Activated CD8-positive, alpha-beta T cell treated with anti-CD3 and anti-CD28 coated beads for 36 hours (primary cell): ENCODE results near the gene IRF2. TPM values are rescaled to one million over a fixed set of nuclear protein-coding genes. Genes with fewer than 3 reads are reported as not detected.

Experiments used
- ATAC-seq: fragments of 200-7000 bp; cut with Tn5 transposase; one replicate; pipeline ENCODE4 v1.10.0; 2021; ENCODE audit warnings: mild to moderate bottlenecking, moderate library complexity
- CTCF ChIA-PET: fragments of 350-600 bp; sonication (Branson Sonifier 250); formaldehyde crosslinking; loops from one replicate; lab custom pipeline; 2021; ENCODE audit warnings: antibody characterized with exemption; lab: Charles Lee
- POLR2A ChIA-PET: fragments of 350-600 bp; sonication (Branson Sonifier 250); formaldehyde crosslinking; loops from one replicate; lab custom pipeline; 2021; ENCODE audit warnings: antibody characterized with exemption; lab: Charles Lee
- DNase-seq: peaks from one replicate; pipeline ENCODE4 v3.0.0-alpha.2; 2020
- H3K27ac Mint-ChIP-seq: one replicate; pipeline ENCODE4 v1.8.0; 2021; ENCODE audit warnings: mild to moderate bottlenecking, mixed read lengths
- H3K27me3 Mint-ChIP-seq: one replicate; pipeline ENCODE4 v1.8.0; 2021; ENCODE audit warnings: mixed read lengths
- H3K36me3 Mint-ChIP-seq: one replicate; pipeline ENCODE4 v1.8.0; 2021; ENCODE audit warnings: low read depth, mixed read lengths
- H3K4me1 Mint-ChIP-seq: one replicate; pipeline ENCODE4 v1.8.0; 2021; ENCODE audit warnings: low read depth, mixed read lengths
- H3K4me3 Mint-ChIP-seq: one replicate; pipeline ENCODE4 v1.8.0; 2021; ENCODE audit warnings: mild to moderate bottlenecking, moderate library complexity, mixed read lengths
- H3K9me3 Mint-ChIP-seq: one replicate; pipeline ENCODE4 v1.8.0; 2021; ENCODE audit warnings: mixed read lengths
- CTCF ChIP-seq: fragments of 200-600 bp; IDR thresholded peaks from one replicate; pipeline ENCODE4 v1.8.0; 2022; ENCODE audit warnings: antibody characterized with exemption, mild to moderate bottlenecking
- intact Hi-C: fragments of 100-400 bp; cut with micrococcal nuclease; formaldehyde crosslinking; loops from one replicate; pipeline ENCODE4 v1.10.0; 2022
- total RNA-seq, 2 experiments: library from RNA; stranded (reverse); gene quantifications; one replicate each; pipeline ENCODE4 v1.2.3, GENCODE V29; 2021

Gene IRF2
- total RNA-seq, 2 experiments from 2014 or later = 48.1 to 56.4 TPM

DNA sequence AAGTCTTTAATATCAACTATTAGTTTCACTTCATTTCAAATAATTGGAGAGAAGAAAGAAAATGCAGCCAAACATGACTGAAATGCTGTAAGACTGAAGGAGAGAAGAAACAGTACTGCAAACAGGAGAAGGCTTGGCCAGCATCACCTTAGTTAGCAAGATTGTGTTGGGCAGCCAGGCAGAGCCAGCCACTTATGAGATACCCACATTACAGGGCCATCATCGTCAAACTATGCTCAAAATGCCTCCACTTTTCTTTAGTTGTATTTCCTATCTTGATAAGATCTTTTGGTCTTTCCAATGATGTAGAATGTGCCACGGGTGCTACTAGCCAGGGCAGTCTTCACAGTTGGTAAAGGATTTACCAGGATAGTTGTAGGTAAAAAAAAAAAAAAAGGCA, 10.9 kb upstream of the IRF2 start:
- peaks cover 20% of the 10 kb centered on the region for H3K4me1 Mint-ChIP-seq
- DNase-seq (no peak), ATAC-seq (no peak)
- H3K9me3 Mint-ChIP-seq = peaks cover 8% of the 10 kb centered on the region
- H3K27me3 Mint-ChIP-seq = no peaks in the 10 kb centered on the region
- ChIA-PET CTCF (no interaction called here), POLR2A (no interaction called here)
- H3K27ac Mint-ChIP-seq = no peak overlapping the region
- intact Hi-C loops = no loop called here
- H3K4me3 Mint-ChIP-seq = no peak overlapping the region
- H3K36me3 Mint-ChIP-seq = peaks cover 2% of the 10 kb centered on the region
- TF ChIP-seq CTCF = no peak

DNA sequence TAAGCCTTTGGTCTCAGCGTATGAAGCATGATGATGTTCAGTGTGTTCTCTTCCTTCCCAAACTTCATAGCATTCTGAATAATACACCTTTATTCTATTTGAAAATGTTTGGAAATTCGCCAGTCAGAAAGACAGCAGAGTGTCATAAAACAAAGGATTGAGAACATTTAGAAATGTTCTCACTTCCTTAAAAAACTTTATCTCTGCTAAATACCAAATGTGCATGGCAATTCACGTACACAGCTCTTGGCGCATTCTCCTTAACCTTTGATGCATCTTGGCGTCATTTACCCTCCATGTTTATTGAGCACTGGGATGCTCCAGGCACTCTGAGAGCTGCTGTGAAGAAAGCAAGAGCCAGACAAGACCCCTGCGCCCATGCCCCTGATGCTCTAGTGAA, 7.2 kb upstream of the IRF2 start:
- Mint-ChIP-seq H3K27ac (no peak overlapping the region), H3K4me3 (no peak overlapping the region), H3K4me1 (peaks cover 49% of the 10 kb centered on the region), H3K36me3 (peaks cover 15% of the 10 kb centered on the region), H3K27me3 (no peaks in the 10 kb centered on the region), H3K9me3 (peaks cover 8% of the 10 kb centered on the region)
- TF ChIP-seq CTCF = no peak
- ATAC-seq = no peak
- POLR2A ChIA-PET = no interaction called here
- intact Hi-C loops = no loop called here
- CTCF ChIA-PET = no interaction called here
- DNase-seq = no peak

DNA sequence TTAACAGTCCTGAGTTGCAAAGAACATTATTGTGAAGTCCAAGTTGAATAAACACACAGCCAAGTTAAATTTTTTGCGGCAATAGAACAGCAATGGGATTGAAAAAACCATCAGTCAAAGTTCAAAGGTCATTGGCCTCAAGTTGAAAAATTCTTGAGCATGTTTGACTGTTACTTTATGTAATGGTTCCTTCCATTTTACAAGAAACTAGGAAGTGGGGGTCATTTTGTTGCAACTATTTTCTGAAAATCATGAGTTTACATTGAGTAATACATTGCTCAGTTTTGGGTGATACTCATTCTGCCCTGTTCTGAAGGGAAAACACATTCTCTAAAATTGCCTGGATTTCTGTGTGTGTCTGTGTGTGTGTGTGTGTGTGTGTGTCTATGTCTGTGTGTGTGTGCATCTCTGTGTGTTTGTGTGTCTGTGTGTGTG, 5.2 kb upstream of the IRF2 start:
- intact Hi-C loops = loop anchor here (5.0 kb wide), 3 partner anchors 33 to 212 kb away; no protein-coding TSS in a partner anchor
- no peak overlapping the region for H3K4me3 Mint-ChIP-seq
- peaks cover 50% of the 10 kb centered on the region for H3K4me1 Mint-ChIP-seq
- peaks cover 8% of the 10 kb centered on the region for H3K9me3 Mint-ChIP-seq
- no peaks in the 10 kb centered on the region for H3K27me3 Mint-ChIP-seq
- ATAC-seq = no peak
- peaks cover 29% of the 10 kb centered on the region for H3K36me3 Mint-ChIP-seq
- peak overlapping the region; percentile 25 for H3K27ac Mint-ChIP-seq
- ChIA-PET CTCF (no interaction called here), POLR2A (interaction anchor here (1.4 kb wide), 1 partner anchor 34 kb away, joined by 5 read pairs; no protein-coding TSS in a partner anchor)
- no peak for TF ChIP-seq CTCF
- no peak for DNase-seq

DNA sequence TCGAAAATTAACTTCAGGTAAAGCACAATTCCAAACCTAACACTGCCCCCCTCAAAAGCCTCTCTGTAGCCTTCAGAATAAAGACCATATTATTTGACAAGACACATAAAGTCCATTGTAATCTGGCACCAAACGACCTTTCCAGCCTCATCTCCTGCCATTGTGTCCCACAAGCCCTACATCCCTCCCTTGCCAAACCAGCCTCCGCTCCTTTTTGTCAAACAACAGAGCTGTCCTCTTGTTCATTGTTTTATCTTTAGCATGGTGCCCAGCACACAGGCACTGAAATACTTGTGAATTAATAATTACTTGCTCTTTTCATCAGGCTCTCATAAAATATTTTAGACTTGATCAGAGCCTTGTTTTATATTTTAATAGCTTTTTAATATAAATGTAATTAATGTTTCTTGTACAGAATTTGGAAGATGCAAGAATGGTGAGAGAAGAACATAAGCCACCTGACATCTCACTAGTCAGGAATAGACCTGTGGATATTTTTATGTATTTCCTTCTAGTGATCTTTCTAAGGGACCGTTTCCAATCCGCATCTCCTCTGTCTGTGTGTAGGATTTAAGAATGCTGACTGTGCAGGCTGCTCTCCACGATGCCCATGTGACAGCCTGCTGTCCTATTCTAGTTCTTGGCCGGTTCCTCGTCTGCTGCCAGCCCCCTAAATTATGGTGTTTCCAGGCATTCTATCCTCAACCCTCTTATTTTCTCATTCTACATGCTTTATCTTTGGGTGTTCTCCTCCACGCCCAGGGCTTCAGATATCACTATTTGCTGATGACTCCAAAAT, 3.0 kb upstream of the IRF2 start:
- no peak for TF ChIP-seq CTCF
- Mint-ChIP-seq H3K36me3 (peaks cover 34% of the 10 kb centered on the region), H3K27me3 (no peaks in the 10 kb centered on the region), H3K4me1 (peaks cover 39% of the 10 kb centered on the region), H3K9me3 (no peaks in the 10 kb centered on the region), H3K4me3 (peak overlapping the region; percentile 94), H3K27ac (peak overlapping the region; percentile 98)
- DNase-seq = peak; percentile 19
- no peak for ATAC-seq
- intact Hi-C loops = loop anchor here (5.0 kb wide), 3 partner anchors 35 to 210 kb away; no protein-coding TSS in a partner anchor
- POLR2A ChIA-PET = interaction anchor here (0.6 to 5.0 kb wide), 7 partner anchors 28 to 256 kb away, joined by 3 to 40 read pairs (median 3); partner anchors contain the start of gene CENPU
- CTCF ChIA-PET = interaction anchor here (0.6 to 1.3 kb wide), 5 partner anchors 15 to 212 kb away, joined by 3 read pairs; no protein-coding TSS in a partner anchor

- CTCF ChIA-PET = interaction anchor here (1.0 to 1.3 kb wide), 4 partner anchors 14 to 210 kb away, joined by 3 read pairs; no protein-coding TSS in a partner anchor
- TF ChIP-seq CTCF = no peak
- DNase-seq (peak; percentile 60), ATAC-seq (no peak)
- Mint-ChIP-seq H3K36me3 (peaks cover 39% of the 10 kb centered on the region), H3K27me3 (no peaks in the 10 kb centered on the region), H3K4me3 (peak overlapping the region; percentile 94), H3K27ac (peak overlapping the region; percentile 98), H3K4me1 (peaks cover 43% of the 10 kb centered on the region), H3K9me3 (no peaks in the 10 kb centered on the region)
- POLR2A ChIA-PET = interaction anchor here (0.8 to 5.0 kb wide), 7 partner anchors 28 to 209 kb away, joined by 3 to 40 read pairs (median 3); partner anchors contain the start of genes CASP3 and PRIMPOL
- intact Hi-C loops = loop anchor here (5.0 kb wide), 3 partner anchors 36 to 209 kb away; no protein-coding TSS in a partner anchor
Observed at GRCh38 chr4:184476695-184477094, 2.3 kb upstream of the IRF2 start.
